NCI-H2029 (cell line): ENCODE data around the gene THSD7A.

Source experiments
- DNase-seq: peaks from one replicate; lab custom pipeline; 2025; lab: John Stamatoyannopoulos, UW

THSD7A gene

DNA sequence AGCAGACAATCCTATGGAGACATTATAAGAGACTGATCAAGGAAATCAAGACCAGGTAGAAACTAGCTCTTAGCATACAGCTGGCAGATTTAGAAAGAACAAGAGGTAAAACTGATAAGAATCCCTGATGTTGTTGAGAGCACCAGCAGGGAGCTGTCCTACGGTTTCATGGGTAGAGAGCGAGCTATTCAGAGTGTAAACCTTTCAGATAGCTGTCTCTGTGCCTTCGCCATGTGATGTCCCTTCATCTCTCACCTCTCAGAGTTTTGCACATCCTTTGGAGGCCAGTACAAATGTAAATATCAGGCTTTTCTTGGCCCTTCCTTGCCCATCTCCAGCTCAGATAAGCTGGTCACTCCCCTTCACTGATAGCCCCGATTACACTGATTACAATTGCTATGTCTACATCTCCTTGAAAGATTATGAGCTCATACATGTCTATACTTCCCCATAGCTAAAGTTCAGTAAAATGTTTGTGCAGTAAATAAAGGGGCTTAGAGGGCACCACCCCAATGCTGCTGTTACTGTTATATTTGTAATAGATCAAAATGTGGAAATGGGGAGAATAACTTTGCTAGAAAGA lies 21.9 kb downstream of the THSD7A start:
- DNase-seq = no peak

DNA sequence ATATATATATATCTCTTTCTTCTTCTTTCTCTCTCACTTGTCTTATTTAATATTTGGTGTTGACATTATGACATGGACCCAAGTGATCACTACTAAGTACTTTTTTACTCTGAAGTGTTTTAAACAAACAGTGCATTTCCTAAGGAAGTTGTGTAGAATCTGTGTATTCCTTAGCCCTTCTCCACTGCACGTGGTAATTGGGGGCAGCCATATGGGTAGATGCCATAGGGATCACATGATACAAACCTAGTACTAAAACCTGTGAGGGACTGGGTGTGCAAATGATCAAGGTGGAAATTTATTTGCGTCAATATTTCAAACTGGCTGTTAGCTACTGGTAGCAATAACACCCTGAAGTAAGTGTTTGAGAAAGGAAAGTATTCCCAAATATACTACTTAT lies 25.0 kb downstream of the THSD7A start:
- no peak for DNase-seq

DNA sequence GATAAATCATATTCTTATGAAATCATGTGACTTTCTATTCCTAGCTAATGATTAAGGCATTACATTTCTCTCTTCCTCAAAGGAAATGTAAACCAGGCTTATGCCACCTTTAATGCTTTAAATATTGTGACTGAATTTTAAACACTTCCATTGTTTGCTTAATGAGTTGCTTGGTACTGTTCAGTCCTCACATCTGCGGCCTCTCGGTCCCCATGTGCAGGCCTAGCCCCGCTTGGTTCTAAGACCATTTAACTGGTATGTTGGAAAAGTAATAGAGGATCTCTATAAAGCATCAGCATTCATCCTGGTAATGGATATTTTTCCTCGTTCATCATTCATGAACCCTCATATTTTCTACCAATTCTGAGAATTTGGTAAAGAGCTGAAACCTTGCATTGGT lies 27.4 kb downstream of the THSD7A start:
- no peak for DNase-seq

DNA sequence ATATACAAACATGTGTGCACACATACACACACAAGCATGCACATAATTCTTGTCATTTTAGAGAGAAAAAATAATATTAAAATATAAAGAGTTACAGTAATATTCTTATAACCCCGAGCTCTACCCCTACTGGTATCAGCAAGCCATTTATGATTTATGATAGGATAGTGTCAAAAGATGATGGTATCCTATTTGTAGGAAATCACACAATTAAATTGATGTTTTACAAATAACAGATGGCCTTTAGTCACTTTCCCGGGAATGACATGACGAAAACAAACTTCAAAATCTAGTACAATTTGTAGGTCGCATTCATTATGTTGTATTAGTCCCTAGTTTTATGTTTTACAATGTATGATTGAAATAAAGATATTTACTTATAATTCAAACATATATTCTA lies 36.8 kb downstream of the THSD7A start:
- no peak for DNase-seq

DNA sequence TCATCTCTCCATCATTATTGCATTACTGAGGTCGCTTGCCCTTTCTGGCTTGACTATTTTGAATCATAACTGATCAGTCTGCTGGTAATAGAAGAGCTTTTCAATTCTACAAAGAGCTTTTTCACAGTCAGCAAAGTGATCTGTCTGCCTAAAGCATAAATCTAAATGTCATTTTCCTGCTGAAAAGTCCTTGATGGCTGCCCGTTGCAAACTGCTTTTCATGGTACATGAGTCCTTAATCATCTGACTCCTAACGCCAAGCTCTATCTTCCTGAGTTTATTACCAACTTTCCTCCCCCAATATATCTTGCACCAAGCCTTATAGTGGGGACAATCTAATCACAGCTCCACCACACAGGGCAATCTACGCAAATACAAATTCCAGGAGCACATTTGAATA lies 39.8 kb downstream of the THSD7A start:
- DNase-seq = no peak

DNA sequence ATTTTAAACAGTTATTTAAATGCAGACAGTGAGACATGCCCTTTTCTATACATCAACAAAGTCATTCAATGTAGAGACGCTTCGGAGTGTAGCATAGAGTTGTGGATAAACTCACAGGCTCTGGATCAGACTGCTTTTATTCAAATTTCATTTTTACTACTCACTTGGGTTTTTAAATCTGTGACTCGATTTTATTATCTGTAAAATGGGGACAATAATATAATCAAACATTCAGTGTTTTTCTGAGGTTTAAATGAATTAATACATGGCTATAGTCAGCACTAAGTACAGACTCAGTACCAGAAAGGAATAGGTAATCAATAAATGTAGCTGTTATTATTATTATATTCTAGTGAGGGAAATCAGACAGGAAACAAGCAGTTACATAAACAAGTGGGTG lies 43.4 kb downstream of the THSD7A start:
- DNase-seq = no peak

DNA sequence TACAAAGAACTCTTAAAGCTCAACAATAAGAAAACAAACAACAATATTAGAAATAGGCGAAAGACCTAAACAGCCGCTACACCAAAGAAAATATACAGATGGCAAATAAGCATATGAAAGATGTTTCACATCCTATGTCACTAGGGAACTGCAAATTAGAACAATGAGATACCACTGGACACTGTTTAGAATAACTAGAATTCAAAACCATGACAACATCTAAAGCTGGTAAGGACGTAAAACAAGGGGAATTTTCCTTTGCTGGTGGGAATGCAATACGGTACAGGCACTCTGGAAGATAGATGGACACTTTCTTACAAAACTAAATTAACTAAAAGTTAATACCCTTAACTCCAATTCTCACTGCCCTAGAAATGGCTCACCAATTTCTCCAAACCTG lies 44.5 kb downstream of the THSD7A start:
- no peak for DNase-seq

DNA sequence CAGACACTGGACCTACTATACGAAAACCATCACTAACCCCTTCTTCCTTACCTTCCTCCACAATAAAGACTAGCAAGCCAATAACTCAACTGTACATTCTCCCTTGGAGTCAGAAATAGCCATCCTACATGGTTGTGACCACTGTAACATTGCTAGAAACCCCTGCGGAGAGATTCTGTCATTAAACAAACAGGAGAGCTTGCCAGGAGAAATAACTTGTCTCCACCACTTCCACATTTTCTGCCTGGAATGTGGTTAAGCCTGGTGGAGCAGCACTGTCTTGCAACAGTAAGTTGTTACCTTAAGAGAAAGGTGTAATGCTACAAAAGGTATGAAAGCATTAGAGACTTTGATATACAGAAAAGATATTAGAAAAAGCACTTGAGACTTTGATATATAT lies 45.8 kb downstream of the THSD7A start:
- no peak for DNase-seq

DNA sequence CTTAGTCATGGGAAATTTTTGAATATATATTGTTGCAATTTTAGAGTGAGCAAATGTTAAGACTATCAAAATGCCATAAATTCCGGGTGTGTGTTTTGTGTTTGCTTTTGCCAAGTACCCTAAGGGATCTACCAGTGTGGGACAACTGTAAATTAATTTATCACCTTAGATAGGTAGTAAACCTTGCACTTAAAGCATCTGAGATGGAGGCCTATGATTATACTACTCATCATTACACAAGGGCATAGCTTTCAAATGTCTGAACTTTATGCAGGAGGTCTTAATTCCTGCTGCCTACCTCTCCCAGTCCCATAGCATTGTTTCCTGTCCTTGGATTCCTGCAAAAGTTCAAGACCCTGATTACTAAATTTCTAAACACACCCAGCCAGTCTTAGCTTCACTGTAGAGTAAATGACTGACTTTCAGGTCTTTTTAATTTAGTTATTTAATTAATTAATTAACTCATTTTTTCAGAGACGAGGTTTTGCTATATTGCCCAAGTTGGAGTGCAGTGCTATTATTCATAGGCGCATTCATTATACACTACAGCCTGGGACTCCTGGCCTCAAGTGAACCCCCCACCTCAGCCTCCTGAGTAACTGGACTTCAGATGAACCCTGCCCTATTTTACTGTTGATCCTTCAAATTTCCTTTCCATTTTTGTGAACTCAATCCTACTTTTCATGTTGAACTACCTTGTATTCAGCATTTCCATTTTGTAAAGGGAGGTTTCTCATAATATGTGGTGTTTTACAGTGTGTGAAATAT lies 47.0 kb downstream of the THSD7A start:
- DNase-seq = no peak

DNA sequence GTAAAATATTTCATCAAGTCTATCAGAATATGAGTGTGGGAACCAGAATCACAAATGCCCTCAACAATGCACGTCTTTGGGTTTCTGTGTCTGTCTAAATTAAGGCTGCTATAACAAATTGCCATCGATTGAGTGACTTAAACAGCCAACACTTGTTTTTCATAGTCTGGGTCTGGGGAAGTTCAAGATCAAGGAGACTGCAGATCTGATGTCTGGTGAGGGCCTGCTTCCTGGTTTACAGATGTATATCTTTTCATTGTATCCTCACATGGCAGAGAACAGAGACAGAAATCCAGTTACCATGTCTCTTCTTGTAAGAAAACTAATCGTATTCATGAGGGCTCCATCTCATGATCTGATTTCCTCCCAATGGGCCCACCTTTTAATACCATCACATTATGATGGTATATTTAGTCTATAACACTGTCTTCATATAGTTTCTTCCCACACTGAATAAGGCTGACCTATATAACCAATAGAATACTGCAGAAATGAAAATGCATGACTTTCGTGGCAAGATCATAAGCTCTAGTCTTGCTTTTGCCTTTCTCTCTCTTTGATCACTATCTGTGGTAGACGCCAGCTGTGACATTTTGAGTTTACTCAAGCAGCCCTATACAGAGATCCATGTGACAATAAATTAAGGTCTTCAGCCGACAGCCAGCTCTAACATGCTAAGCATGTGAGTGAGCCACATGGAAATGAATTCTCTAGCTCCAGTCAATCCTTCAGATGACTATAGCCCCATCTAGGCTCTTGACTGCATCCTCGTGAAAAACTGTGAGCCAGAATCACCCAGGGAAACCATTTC lies 51.9 kb downstream of the THSD7A start:
- DNase-seq = no peak

DNA sequence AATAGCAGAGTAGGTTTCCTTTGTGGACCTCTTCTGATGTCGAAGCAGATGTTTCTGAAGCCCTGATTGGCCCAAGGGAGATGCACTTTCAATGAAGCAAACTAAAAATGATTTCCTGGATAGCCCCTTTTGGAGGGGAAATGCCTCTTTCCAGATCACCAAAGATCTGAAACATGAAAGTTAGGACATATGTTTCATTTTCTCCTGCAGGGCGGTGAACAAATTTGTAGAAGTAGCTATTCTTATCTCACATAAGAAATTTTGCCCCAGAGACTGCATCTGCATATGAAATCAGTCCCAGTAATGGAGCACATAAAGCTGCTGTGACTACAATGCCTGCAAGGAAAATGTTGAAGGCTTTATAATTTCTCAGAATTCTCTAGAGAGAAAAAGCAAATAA lies 56.0 kb downstream of the THSD7A start:
- DNase-seq = no peak

DNA sequence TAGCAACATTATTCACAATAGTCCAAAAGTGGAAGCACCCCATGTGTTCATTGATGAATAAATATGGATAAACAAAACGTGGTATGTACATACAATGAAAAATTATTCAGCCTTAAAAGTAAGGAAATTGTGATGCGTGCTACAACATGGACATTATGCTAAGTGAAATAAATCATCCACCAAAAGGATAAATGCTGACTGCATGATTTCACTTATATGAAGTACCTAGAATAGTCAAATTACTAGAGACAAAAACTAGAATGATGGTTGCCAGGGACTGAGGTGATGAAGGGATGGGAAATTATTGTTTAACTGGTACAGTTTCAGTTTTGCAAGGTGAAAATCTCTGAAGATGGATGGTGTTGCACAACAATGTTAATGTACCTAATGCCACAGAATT lies 56.6 kb downstream of the THSD7A start:
- DNase-seq = no peak

DNA sequence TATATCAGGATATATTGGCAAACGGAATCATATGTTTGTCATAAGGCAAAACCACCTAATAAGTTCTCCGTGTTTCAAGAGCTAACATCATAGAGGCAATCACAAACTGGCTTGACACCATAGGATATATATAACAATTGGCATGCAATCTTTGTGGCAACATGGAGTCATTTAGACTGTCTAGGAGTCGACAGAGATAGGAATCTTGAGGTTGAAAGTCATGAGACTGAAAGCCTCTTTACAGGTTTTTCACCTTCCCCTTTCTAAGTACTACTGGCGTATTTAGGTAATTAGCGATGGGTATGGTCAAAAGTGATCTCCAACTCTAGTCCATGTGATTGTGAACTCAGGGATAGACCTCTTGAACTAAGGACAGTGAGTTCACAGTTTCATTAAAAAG lies 63.7 kb downstream of the THSD7A start:
- no peak for DNase-seq

DNA sequence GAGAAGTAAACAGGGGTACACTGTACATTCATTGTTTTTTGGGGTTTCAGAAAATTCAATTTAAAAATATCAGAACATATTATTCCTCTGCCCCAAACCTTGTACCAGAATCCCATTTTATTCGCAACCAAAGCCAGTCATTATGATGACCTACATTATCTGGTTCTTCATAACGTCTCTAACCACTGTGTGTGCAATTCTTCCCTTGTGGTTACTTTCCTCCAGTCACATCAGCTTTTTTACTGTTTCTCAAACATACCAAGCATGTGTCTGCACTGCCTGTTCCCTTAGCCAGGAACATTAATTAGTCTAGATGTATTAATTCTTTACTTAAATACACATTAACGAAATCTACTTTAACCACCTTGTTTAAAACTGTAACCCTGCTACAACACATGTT lies 64.8 kb downstream of the THSD7A start:
- no peak for DNase-seq

DNA sequence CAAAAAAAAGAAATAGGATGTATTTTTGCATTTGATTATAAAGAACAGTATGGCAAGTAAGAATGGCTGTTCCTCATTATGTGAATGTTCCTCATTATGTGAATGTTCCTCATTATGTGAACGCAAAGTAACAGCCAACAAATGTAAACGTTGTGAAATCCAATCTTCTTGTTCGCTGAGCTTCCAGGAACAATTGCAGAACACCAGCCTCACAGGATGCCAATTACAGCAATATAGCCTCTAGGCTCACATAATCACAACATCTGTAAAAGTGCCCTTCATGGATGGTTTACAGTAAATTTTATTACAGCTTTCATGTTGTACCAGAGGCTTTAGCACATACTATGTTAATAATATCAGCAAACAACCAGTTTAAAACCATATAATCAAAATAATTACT lies 71.6 kb downstream of the THSD7A start:
- no peak for DNase-seq

DNA sequence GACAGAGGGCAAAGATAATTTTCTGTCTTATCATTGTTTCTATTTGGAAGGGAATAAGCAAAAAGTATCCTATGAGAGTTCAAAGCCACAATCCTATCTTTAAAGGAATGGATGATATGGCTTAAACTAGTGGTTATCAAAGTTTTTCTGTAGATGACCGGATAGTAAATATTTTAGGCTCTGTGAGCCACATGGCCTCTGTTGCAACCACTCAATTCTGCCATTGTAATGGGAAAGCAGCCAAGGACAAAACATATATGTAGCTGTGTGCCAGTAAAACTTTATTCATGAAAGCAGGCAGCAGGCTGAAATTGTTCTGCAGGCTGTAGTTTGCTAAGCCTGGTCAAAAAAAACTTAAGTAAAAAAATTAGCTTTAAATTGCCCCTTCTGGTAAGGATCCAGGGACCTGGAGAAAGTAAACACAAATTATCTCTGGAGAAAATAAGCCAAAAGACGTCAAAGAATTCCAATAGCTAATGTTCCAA lies 73.3 kb downstream of the THSD7A start:
- no peak for DNase-seq

DNA sequence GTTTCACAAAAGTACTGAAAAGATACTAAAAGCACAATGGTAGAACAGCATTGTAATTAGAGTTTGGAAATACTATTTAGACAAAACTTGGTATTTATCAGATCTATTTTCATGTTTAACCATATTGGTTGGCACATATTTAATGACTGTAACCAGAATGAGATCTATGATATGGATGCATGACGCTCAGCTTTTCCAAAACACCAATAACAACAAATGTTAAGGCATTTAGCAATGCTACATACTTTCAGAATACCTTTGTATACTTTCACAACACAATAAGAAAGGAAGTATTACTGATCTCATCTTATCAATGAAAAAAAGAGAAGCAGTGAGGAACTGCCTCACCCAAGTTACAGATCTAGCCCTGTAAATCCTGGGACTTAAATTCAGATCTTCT lies 74.8 kb downstream of the THSD7A start:
- no peak for DNase-seq

DNA sequence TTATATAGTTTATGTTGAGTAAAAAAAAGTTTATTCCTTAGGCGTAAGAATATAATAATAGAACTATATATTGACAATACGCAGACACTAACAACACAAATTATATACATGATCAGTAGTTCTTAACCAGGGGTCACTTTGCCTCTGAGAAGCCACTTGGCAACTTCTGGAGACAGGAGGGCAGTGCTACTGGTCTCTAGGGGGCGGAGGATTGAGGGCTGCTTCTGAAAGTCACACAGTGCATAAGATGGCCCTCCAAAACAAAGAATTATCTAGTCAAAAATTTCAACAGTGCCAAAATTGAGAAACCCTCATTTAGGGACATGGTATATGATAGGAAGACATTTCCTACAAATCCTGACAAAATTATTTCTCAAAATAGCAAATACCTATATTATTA lies 77.1 kb downstream of the THSD7A start:
- DNase-seq = no peak

DNA sequence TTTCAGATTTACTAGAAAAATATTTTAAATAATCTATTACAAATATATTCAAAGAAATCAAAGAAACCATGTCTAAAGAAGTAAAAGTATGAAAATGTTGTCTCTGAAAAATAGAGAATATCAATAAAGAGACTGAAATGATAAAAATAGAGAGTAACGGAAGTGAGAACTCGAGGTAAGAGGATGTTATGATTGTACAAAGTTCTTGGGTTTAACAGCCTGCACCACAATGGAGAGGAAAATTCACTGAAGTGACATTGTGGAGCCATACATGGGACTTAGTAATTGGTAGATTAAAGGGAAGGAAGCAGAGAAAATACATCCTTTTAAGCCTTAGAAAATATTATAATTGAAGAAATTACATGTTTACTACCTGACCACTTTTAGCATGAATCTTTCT lies 77.9 kb downstream of the THSD7A start:
- no peak for DNase-seq

DNA sequence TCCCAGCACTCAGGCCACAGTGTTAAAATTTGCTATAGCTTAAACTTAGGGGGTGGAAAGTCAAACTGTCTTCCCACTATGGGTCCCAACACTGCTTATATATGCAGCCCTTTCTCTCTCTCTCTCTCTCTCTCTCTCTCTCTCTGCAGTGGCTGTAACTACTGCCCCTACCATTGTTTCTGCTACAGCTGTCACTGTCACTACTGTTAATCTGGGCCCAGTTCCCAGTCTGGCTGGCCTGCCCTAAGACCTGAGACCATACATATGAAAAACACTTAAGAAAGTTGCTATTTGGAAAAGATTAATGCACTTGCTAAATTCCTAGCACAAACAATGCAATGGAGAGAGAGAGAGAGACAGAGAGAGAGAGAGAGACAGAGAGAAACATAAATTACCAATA lies 78.6 kb downstream of the THSD7A start:
- no peak for DNase-seq

DNA sequence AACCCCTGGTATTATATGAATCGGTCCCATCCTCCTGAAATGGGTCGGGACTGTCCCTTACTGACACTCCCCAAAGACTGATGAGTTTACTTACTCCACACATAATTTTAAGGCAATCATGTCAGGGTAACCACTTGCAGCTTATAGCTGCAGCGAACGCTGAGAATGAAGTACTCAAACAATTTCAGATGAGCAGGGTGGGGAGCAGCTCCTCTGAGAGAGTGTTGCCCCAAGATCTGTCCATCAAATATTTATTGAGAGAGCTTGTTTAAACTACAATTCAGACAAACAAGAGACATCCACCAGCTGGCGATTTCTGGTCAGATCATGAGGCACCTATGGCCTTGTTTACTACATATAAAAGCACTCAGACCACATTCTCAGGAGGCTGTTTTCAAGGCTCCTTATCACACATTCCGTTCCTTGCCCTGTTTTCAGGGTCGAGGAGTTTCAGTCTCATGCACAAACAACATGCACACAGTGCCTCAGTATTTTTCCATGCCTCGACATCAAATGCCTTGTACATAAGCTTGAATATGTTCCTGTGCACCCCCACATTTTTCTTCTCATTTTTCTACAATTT lies 80.1 kb downstream of the THSD7A start:
- no peak for DNase-seq

DNA sequence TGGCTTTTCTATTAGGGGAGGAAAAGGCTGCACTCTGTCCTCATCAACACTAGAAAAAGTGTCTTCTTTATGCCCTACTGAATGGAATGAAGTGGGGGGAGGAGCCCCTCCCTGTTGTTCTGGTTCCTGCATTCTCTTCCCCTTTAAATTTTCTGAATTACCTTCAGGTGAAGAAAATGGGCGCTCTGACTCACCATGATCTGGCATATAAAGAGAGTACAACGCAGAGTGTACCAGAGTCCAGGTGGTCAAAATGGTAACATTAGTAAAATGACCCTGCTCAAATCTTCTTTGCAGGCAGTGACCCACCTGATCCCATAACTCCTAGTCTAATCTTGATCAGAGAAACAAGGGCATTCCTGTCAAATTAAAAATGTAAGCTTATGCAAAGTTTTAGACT lies 80.7 kb downstream of the THSD7A start:
- no peak for DNase-seq

DNA sequence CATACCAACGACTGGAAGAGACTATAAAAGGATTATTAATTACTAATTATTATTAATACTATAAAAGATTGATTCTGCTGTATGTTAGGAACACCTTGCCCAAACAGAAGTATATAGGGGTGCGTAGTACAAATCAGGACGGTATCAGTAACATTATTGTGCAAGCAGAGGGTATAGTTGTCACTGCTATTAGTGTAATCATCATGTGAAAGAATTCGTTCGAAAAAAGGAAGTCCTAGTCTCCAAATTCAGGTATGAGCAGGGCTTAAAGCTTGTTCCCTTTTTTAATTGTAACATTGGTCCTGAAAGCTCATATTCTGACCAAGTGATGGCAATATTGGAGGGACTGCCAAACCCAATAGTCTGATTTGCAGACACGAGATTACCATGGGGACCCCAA lies 81.8 kb downstream of the THSD7A start:
- no peak for DNase-seq
